ENCODE results near the gene MYADM.

The MYADM gene

DNA sequence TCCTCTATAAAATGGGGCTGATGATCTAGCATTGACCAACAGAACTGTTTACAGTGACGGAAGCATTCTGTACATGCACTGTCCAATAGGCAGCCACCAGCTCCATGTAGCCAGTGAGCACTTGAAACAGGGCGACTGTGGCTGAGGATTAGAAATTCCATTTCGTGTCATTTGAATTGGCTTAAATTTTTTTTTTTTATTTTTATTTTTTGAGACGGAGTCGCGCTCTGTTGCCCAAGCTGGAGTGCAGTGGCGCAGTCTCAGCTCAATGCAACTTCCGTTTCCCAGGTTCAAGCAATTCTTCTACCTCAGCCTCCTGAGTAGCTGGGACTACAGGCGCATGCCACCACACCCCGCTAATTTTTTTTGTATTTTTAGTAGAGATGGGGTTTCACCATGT is 17.4 kb downstream of the MYADM start:
- DNase-seq: no peak

DNA sequence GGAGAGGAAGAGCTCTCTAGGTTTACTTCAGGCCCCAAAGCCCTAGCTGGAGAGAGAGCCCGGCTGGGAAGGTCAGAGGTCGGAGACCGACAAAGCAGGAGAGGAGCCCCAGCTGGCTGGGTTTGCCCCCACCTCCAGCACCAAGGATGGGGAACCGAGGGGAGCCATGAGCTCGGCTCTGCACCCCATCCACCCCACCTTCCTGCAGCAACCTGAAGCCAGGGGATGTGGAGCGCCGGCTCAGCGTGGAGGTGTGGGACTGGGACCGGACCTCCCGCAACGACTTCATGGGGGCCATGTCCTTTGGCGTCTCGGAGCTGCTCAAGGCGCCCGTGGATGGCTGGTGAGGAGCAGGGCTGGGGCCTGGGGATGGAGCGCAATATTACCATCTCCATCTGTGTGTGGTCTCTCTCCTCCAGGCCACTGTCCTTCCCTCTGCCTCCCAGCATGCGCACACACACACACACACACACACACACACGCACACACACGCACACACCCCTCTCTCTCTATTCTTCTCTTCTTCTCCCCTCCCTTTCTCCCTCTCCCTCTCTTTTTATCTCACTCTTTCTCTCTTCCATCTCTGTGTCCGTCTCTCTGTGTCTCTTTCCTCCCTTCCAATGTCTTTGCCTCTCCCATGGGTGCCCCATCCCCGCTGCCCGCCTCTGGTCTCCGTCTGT is 24.8 kb downstream of the MYADM start:
- DNase-seq: no peak

DNA sequence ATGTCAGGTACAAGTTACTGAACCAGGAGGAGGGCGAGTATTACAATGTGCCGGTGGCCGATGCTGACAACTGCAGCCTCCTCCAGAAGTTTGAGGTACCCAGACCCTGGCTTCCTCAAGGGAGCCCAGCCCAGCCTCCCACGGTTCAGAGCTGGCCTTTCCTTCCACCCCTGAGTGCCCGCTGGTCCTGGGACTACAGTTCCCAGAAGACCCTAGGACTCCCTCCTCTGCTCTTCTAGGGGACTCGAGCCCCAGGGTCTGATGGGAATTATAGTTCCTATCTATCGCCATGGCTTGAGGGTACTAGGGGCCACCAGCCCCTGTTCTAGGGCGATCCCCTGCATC is 25.3 kb downstream of the MYADM start:
- no peak for DNase-seq

DNA sequence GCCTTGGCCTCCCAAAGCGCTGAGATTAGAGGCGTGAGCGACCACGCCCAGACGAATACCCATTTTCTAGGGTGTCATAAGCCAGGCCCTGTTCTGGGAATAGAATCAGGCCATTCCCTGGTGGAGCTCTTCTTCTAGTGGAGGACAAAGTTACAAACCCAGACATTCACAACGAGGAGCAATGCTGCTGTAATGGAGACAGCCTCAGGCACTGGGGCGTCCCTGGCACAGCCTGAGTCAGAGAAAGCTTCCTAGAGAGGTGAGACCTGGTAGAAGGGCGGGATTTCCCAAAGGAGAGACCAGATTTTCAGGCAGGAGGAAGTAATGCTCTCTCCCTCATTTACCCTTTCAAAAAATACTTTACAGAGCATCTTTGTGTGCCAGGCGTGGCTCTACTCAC is 27.0 kb downstream of the MYADM start:
- no peak for DNase-seq

DNA sequence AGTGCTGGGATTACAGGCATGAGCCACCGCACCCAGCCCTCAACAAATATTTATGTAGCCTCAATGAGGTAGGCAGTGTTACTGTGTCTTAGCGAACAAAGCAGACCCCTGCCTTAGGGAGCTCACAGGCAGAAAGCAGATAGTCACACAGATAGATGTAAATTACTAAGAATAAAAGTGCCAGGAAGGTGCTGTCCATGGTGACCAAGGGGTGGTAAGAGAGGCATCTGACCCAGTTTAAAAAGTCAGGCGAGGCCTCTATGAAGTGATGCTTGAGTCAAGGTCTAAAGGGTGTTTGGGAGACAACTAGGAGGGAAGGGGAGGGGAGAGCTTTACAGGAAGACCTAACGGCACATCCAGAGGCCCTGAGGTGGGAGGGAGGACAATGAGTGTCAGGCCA is 29.0 kb downstream of the MYADM start:
- DNase-seq: no peak

DNA sequence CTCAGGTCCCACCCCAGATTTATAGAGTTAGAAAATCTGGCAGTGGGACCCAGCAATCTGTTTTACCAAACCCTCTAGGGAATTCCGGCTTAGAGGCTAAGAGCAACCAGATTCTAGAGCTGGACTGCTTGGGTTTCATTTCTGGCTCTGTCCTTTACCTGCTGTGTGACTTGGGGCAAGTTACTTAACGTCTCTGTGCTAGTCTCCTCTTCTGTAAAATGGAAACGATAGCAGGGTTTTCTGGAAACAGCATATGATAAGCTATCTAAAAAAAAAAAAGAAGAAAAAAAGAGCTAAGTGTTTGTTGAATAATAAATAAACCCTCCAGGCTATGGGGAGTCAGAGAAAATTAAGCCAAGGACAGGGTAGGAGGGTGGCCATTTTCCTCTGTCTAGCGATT is 29.8 kb downstream of the MYADM start:
- no peak for DNase-seq

DNA sequence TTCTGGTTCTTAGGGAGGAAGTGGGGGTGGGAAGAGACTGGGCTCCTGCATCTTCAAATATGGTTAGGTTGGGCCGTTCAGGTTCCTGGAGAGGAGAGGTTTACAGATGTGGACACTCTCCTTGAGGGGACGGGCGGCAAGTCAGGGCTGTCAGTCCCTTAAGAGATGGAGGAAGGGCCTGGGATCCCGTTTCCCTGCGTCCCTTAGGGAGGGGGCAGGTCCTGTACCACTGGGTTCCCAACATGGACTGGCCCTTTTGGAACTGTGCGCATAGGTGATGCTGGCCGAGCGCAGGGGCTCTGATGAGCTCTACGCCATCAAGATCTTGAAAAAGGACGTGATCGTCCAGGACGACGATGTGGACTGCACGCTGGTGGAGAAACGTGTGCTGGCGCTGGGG is 30.5 kb downstream of the MYADM start:
- DNase-seq: no peak

DNA sequence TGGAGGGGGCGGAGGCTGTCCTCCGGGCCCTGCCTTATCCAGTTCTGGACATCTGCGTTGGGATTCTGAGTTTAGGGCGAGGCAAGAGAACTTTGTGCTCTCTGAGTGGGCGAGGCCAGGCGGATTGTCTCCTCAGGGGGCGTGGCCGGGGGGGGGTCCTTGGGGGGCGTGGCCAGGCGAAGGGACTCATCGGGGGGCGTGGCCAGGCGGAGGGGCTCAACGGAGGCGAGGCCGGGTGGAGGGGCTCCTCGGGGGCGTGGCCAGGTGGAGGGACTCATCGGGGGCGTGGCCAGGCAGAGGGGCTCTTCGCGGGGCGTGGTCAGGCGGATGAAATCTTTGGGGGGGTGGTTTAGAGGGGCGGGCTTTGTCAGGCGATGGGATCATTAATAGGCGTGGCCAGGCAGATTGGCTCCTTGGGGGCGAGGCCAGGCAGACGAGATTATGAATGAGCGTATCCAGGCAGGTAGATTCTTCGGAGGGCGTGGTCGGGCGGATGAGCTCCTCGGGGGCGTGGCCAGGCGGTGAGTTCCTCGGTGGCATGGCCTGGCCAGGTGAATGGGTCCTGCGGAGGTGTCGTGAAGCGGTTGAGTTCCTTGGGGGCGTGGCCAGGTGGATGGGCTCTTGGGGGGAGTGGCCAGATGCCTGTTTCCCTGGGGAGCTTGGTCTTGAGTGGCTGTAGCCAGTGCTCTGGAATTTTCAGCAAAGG is 31.1 kb downstream of the MYADM start:
- DNase-seq: no peak

DNA sequence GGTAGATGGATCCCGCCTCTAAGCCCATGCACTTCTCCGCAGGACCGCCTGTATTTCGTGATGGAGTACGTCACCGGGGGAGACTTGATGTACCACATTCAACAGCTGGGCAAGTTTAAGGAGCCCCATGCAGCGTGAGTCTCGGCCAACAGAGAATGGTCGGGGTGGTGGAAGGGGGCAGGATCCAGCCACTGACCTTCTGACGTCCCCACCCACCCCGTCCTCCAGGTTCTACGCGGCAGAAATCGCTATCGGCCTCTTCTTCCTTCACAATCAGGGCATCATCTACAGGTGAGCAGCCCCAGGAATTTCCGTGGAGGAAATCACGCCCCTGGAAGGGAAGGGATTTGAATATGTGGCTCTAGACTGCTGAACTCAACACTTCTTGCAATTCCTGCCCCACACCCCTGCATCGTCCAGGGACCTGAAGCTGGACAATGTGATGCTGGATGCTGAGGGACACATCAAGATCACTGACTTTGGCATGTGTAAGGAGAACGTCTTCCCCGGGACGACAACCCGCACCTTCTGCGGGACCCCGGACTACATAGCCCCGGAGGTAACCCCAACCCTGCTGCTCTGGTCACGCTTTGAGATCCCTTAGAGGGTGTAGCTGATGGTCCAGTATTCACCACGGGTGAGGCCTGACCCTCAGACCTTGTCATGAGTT is 32.6 kb downstream of the MYADM start:
- DNase-seq: no peak

DNA sequence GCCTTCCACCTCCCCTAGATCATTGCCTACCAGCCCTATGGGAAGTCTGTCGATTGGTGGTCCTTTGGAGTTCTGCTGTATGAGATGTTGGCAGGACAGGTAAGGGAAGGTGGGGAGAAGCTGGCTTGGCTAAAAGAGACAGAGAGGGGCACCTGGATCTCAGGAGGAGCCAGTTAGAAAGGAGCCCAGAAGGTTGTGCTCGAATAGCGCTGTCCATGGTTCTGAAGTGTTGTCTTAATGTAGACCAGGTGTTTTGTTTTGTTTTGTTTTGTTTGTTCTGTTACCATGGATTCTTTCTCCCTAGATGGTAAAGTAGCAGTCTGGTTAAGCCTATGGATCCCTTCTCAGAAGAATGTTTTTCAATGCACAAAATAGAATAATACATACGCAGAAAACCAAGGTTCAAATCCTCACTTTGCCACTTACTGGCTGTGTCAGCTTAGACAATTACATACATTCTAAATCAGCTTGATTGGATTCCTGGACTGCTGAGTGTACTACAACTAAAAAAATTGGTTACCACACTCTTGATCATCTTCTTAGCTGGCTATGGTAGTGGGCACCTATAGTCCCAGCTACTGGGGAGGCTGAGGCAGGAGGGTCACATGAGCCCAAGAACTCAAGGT is 35.5 kb downstream of the MYADM start:
- DNase-seq: peak; percentile 30 to 31

DNA sequence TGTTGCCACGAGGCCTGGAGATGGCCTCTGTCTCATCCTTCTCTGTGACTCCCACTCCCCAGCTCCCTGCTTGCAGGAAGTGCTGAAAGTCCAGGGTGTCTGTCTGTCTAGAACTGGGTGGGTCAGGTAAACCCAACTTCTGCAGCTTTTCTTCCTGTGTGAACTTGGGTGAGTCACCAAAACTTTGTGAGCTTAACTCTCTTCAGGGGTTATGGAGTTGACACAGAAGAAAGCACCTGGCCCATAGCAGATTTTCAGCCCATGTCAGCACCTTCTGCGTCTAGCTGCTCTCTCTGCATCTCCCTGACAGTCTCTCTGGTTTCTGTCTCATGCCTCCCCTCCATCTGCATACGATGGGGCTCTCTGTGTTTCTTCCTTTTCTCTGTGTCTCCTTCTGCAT is 37.2 kb downstream of the MYADM start:
- DNase-seq: no peak

DNA sequence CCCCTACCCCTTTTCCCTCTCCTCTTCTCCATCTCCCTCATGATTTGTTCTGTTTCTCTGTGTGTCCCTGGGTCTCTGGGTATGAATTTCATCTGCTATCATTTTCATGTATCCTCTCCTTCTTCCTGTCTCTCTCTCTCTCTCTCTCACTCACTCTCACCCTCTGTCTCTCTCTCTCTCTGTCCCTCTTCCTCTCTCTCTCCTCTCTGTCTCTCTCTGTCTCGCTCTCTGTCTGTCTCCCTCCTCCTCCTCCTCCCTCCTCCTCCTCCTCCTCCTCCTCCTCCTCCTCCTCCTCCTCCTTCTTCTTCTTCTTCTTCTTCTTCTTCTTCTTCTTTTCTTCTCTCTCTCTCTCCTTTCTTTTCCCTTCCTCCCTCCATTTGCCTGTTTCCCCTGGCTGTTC is 38.1 kb downstream of the MYADM start:
- DNase-seq: no peak

DNA sequence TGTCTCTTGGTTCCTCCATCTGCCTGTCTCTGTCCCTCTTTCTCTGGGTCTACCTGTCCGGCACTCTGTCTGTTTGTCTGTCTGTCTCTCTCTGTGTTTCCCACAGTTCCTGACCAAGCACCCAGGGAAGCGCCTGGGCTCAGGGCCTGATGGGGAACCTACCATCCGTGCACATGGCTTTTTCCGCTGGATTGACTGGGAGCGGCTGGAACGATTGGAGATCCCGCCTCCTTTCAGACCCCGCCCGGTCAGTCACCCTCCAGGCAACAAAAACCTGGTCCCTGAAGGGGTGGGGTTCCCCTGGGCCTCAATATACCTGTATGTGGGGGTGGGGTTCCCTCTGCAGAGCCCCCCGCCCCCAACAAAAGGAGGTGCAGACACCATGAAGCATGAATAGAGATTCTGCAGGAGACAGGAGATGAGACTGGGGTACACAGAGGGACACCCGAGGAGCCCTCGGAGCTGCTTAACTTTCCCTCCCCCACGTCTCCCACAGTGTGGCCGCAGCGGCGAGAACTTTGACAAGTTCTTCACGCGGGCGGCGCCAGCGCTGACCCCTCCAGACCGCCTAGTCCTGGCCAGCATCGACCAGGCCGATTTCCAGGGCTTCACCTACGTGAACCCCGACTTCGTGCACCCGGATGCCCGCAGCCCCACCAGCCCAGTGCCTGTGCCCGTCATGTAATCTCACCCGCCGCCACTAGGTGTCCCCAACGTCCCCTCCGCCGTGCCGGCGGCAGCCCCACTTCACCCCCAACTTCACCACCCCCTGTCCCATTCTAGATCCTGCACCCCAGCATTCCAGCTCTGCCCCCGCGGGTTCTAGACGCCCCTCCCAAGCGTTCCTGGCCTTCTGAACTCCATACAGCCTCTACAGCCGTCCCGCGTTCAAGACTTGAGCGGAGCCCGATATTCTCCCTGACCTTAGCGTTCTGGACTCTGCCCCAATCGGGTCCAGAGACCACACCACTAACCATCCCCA is 38.8 kb downstream of the MYADM start:
- DNase-seq: peak; percentile 46 to 68

DNA sequence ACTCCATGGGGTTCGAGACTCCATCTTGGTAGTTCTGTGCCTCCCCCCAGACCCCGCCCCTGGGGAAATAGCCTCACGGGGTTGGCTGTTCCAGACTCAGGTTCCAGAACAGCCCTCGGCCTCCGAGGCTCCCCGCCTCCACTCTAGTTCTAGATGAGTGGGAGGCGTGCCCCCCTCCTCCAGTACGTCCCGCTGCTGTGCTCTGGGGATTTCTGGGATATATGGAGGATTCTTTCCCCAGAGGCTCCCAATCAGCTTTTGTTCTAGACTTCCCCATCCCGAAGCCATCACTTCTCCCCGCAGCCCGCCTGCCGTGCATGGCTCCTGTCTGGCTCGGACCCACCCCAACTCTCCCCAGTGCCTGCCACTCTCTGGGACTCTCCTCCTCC is 39.5 kb downstream of the MYADM start:
- no peak for DNase-seq

DNA sequence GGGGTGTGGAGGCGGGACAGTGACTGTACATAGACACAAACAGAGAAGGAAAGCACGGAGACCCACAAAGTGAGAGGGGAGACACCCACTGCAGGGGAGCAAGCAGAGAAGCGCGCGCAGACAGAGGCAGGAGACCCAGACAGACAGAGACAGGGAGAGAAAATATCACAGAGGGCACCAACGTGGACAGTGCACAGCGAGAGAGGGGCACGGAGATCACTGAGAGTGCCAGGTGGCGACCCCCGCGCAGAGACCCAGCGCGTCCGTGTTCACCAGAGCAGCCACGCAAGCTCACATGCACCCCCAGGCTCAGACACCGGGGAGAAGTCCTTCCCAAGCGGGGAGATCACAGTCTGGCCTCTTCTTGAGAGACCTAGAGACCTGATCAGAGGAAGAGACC is 40.0 kb downstream of the MYADM start:
- DNase-seq: no peak

DNA sequence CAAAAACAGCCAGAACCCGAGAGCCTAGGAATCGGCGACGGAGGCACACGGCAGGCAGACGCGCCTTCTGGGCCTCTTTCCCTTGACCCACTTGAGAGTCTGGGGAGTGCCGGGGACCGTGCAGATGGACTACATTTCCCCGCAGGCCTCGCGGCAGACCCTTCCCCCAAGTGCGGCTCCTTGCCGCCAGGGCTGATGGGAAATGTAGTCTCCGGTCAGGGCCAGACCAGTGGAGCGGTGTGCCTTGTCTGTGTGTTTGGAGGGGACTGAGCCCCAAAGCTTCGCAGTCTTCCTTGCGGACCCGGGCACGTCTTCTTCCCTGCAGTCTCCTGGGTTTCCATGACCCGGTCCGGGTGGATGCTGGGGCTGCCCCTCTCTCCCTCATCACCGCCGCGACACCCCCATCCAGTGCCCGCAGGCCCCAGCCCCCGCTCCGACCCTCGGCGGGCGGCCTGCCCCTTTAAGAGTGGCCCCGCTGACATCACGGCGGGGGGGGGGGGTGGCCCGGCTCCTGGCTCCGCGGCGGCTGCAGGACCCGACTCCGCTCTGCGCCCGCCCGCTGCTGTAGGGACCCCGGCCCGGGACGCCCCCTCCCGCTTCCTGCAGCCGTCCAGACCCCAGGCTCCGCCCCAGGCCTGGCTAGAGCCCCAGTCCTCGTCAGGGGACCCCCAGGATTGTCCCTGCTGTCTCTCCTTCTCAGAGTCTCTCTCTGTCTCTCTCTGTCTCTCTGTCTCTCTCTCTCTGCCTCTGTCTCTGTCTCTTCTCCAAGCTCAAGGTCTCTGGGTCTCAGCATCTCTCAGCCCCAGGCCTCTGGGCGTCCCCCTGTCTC is 40.6 kb downstream of the MYADM start:
- peak; percentile 14 to 35 for DNase-seq

DNA sequence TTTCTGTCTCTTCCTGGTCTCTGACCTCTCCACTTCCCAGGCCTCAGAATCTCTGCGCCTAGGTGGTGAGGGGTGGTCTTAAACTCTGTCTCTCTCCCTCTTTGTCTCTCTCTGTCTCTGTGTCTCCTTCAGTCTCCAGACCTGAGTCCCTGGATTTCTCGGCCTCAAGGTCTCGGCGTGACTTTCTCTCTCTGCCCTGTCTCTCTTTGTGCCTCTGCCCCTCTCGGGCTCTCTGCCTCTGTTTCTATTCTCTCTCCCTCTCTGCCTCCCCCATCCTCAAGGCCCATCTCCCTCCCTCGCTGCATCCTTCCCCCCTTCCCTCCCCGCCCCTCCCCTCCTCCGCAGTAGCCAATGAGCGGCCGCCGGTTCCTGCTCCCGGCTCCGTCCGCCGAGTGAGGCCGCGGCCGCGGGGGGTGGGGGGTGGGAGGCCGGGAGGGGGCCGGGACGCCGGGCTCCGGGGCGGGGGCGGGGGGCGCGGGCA is 41.3 kb downstream of the MYADM start, which contains the start of gene CACNG7:
TSS of gene CACNG7 (plus strand) at position 344 of the 481 bp plus-strand sequence. CDS start 3,554 bp downstream, outside the sequence.
- no peak for DNase-seq

DNA sequence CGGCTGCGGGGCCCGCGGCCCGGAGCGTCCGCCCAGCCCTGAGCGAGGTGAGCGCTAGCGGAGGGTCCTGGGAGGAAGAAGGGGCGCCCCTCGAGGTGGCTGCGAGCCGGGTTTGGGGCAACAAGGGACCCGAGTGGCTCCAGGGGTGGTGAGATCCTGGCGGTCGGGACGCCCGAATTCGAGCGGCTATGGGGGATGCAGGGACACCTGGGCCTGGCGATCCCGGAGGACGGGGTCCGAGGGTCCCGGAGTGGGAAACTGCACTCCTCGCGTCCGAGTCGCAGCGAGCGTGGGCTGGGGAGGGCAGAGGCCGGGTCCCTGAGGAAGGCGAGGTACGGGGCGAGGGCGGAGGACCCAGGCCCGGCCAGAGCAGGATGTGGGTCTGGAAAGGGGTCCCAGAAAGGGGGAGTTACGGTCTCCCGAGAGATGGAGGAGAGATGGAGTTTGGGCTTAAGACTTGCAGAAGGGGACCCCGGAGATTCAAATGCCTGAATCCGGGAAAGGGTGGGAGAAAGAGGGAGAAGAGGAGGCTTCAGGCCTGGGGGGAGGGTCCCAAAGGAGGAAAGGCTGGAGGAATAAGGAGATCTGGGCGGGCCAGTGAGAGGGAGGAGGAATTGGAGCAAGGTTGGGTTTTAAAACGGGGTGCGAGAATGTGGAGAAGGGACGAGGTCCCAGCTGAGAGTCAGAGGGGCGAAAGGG is 41.9 kb downstream of the MYADM start:
- no peak for DNase-seq

DNA sequence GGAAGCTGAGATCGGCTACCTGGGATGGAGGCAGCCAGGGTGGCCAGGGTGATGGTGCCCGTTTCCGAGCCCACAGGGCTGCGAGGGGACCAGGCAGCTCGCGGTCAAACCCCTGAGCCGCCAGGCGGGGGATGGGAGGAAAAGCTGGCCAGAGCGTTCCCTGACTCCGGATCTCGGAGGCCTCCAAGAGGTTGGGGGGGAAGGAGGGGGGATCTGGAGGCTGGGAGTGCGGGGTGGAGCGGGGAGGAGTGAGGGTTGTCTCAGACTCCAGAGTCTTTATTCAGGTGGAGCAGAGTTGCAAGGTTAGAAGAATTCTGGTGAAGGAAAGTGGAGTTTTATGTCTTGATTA is 42.5 kb downstream of the MYADM start:
- no peak for DNase-seq

DNA sequence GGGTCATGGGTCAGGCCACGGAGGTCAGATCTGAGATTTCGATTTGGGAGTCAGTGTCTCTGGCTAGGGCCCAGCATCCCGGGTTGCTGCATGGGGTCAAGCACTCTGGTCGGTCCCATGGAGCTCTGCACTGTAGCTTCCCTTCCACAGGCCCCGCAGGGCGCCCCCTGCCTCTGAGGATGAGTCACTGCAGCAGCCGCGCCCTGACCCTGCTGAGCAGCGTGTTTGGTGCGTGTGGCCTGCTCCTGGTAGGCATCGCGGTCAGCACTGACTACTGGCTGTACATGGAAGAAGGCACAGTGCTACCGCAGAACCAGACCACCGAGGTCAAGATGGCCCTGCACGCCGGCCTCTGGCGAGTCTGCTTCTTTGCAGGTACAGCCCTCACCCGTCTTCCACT is 45.0 kb downstream of the MYADM start:
- no peak for DNase-seq

DNA sequence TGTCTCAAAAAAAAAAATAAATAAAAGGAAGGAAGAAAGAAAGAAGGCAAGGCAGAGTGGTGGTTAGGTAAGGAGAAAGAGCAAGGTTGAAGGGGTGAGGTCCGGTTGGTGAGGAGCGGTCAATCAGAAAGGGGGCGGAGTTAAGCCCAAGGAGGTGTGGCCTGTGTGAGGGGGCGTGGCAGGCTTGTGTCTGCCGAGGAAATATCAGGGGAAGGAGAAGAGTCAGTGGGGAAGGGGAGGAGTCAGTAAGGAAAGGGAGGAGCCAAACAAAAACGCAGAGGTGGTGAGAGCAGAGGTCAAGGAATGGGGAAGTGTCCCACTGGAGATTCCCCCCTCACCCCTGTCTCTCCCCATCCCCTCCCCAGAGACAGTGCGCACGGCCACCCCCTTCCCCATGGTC is 47.3 kb downstream of the MYADM start:
- no peak for DNase-seq
